Adipocyte (in vitro differentiated cells): ENCODE measurements around the gene KRT81.
"Not testable (repeated sequence)": the region's sequence is repeated elsewhere in the genome, so short reads cannot be mapped to it uniquely, and the experiment has no call there.

Source experiments
- DNase-seq: peaks from one replicate; pipeline ENCODE4 v3.0.0-alpha.2; 2015; ENCODE audit warnings: low read depth
- H3K27me3 ChIP-seq: replicated peaks from 2 replicates; pipeline ENCODE4 v1.7.0; 2013; ENCODE audit warnings: mild to moderate bottlenecking, low read length, moderate library complexity; ENCODE audit not compliant: control insufficient read depth, insufficient read depth
- H3K36me3 ChIP-seq: 2 replicates; pipeline ENCODE4 v1.7.0; 2013; ENCODE audit warnings: low read length, mild to moderate bottlenecking, moderate library complexity; ENCODE audit not compliant: control insufficient read depth, insufficient read depth, severe bottlenecking
- H3K4me1 ChIP-seq: 2 replicates; pipeline ENCODE4 v1.7.0; 2013; ENCODE audit warnings: mild to moderate bottlenecking, low read length, moderate library complexity; ENCODE audit not compliant: control insufficient read depth, insufficient read depth
- H3K4me3 ChIP-seq: 2 replicates; pipeline ENCODE4 v1.7.0; 2013; ENCODE audit warnings: mild to moderate bottlenecking, low read length, moderate library complexity
- H3K9ac ChIP-seq: 2 replicates; pipeline ENCODE4 v1.7.0; 2013; ENCODE audit warnings: mild to moderate bottlenecking, low read length, moderate library complexity
- H3K9me3 ChIP-seq: 2 replicates; pipeline ENCODE4 v1.7.0; 2013; ENCODE audit warnings: mild to moderate bottlenecking, low read length, moderate library complexity; ENCODE audit not compliant: control insufficient read depth

The KRT81 gene

DNA sequence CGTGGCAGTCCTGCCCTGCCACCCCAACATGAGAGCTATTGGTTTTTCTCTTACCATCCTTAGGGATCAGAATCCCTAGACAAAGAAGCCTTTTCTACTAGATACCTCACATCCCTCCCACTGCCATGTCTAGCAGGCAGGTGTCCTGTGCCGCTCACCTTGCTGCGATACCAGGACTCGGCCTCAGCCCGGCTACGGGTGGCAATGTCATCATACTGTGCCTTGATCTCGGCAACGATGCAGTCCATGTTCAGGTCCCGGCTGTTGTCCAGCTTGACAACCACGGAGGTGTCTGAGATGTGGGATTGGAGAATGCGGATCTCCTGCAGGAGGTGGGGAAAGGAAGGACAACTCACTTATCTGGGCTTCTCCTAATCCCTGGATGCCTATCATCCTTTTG is 25.4 kb upstream of the KRT81 start:
- H3K9me3 ChIP-seq, result no peaks in the 10 kb centered on the region
- H3K36me3 ChIP-seq, result no peaks in the 10 kb centered on the region
- no peak for DNase-seq
- H3K9ac ChIP-seq, result no peak overlapping the region
- H3K4me3 ChIP-seq, result no peak overlapping the region
- H3K27me3 ChIP-seq, result peaks cover 90% of the 10 kb centered on the region
- no peaks in the 10 kb centered on the region for H3K4me1 ChIP-seq

DNA sequence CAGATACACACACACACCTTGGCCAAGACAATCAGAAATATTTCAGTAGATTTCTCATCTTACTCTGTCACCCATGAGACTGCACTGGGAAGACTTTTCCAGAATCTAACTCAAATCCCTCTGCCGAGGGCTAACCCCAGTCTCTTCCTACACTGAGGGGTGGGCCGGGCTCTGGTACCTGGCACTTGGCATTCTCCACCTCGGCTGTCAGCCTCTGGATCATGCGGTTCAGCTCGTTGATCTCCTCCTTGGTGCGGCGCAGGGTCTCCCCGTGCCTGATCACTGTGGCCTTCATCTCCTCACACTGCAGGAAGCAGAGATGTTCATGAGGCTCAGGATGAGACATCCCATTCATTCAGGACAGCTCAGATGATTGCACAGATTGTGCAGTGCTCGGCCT is 25.0 kb upstream of the KRT81 start:
- Histone ChIP-seq H3K4me3 (no peak overlapping the region), H3K27me3 (peaks cover 90% of the 10 kb centered on the region), H3K36me3 (no peaks in the 10 kb centered on the region), H3K9me3 (no peaks in the 10 kb centered on the region), H3K4me1 (no peaks in the 10 kb centered on the region), H3K9ac (no peak overlapping the region)
- DNase-seq, result no peak

DNA sequence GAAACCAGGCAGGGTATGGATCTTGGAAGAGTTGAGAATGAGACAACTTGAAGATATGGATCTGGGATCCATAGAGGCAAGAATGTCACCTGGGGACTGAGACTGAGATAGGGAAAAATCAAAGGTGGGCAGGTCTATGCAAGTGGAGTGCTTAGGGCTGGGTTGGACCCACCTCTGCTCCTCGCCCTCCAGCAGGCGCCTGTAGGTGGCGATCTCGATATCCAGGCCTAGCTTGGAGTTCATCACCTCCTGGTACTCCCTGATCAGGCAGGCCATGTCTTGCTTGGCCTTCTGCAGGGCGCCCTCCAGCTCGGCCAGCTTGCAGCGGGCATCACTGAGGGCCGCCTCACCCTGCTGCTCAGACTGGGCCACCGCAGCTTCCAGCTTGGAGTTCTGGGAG is 24.4 kb upstream of the KRT81 start:
- not testable (repeated sequence) for DNase-seq, H3K4me1 ChIP-seq, H3K4me3 ChIP-seq, H3K9ac ChIP-seq, H3K9me3 ChIP-seq, H3K36me3 ChIP-seq
- H3K27me3 ChIP-seq, result peaks cover 89% of the 10 kb centered on the region

GRCh38 chr12:52314511-52314910 is 23.2 kb upstream of the KRT81 start:
- Histone ChIP-seq H3K4me1 (no peaks in the 10 kb centered on the region), H3K9me3 (no peaks in the 10 kb centered on the region), H3K36me3 (no peaks in the 10 kb centered on the region), H3K9ac (no peak overlapping the region), H3K27me3 (peaks cover 83% of the 10 kb centered on the region), H3K4me3 (no peak overlapping the region)
- no peak for DNase-seq

GRCh38 chr12:52313926-52314325 is 22.6 kb upstream of the KRT81 start:
- no peaks in the 10 kb centered on the region for H3K36me3 ChIP-seq
- no peak overlapping the region for H3K9ac ChIP-seq
- H3K27me3 ChIP-seq, result peaks cover 83% of the 10 kb centered on the region
- no peak overlapping the region for H3K4me3 ChIP-seq
- peaks cover 1% of the 10 kb centered on the region for H3K4me1 ChIP-seq
- no peaks in the 10 kb centered on the region for H3K9me3 ChIP-seq
- DNase-seq, result no peak

- no peak for DNase-seq
- H3K9ac ChIP-seq, result no peak overlapping the region
- no peaks in the 10 kb centered on the region for H3K9me3 ChIP-seq
Measured at GRCh38 chr12:52313461-52313860, 22.1 kb upstream of the KRT81 start.

DNA sequence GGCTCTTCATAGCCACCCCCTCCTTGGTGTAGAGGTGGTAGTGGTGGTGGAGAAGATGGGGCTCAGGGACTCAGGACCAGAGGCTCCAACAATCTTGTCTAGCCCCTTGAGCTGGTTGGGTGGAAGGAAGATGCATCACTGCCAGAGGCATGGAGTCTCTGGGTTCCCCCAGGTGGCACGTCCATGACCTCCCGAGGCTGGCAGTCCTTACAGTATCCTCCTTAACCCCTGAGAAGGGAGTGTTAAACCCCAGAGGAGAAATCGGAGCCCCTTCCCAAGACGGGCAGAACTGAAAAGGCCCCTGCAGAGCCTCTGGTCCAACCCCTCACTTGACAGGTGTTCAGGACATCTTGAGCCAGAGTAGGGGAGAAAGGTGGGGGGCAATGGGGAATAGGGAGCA is 20.8 kb upstream of the KRT81 start:
- peaks cover 77% of the 10 kb centered on the region for H3K27me3 ChIP-seq
- H3K9me3 ChIP-seq, result no peaks in the 10 kb centered on the region
- no peak for DNase-seq
- no peaks in the 10 kb centered on the region for H3K36me3 ChIP-seq
- no peak overlapping the region for H3K9ac ChIP-seq
- H3K4me3 ChIP-seq, result no peak overlapping the region
- peaks cover 5% of the 10 kb centered on the region for H3K4me1 ChIP-seq

More at GRCh38 chr12:52313461-52313860, 22.1 kb upstream of the KRT81 start:
- Histone ChIP-seq H3K36me3 (no peaks in the 10 kb centered on the region), H3K4me3 (no peak overlapping the region), H3K4me1 (peaks cover 5% of the 10 kb centered on the region), H3K27me3 (peaks cover 80% of the 10 kb centered on the region)

DNA sequence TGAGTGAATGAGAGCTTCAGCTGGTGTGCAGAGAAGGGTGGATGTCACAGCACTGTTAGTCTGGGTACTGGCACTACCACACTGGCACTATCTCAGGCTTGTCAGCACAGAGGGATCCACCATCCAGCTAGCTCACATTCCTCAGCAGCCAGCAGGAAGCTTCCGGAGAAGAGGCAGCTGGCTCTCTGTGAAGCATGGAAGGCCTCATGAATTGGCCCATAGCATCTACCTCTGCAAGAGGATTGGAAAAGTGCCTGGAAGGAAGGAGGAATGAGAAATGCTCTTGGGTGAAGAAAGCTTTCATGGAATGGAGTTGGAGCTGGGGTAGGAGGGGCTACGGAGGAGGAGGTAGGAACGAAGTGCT is 19.9 kb upstream of the KRT81 start:
- H3K9ac ChIP-seq, result no peak overlapping the region
- H3K4me1 ChIP-seq, result peaks cover 5% of the 10 kb centered on the region
- no peak overlapping the region for H3K4me3 ChIP-seq
- DNase-seq, result no peak
- H3K36me3 ChIP-seq, result no peaks in the 10 kb centered on the region
- H3K9me3 ChIP-seq, result no peaks in the 10 kb centered on the region
- H3K27me3 ChIP-seq, result peaks cover 77% of the 10 kb centered on the region

GRCh38 chr12:52310622-52311284 is 19.4 kb upstream of the KRT81 start:
- peaks cover 77% of the 10 kb centered on the region for H3K27me3 ChIP-seq
- H3K4me3 ChIP-seq, result no peak overlapping the region
- H3K9me3 ChIP-seq, result no peaks in the 10 kb centered on the region
- no peak overlapping the region for H3K9ac ChIP-seq
- DNase-seq, result no peak
- H3K4me1 ChIP-seq, result peaks cover 5% of the 10 kb centered on the region
- no peaks in the 10 kb centered on the region for H3K36me3 ChIP-seq

DNA sequence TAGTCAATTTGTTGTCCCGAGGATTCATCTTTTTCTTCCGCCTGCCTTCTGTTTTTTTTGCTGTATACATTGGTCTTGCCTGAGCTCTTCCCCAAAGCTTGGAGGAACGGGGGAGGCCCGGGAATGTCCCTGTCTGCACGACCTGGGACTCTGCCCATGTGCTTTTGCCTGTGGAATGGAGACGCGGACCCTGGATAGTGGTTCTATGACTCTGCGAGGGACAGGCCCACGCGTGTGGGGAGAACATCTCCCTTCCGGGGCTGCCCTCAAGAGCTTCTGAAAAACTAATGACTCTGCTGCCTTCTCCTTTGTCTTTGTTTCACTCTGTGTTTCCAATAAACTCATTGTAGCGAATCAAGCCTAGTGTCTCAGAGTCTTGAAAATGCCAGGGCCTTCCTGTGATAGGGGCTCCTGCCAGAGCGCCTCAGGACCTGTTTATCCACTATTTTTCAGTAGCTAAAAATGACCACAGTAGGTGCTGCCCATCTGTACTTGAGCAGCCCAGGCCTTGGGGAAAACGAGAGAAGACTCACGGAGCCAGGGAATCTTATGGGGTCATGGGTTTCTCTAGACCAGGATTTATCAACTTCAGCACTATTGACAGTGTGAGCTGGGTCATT is 17.6 kb upstream of the KRT81 start:
- peak overlapping the region; percentile 79 for H3K4me3 ChIP-seq
- H3K36me3 ChIP-seq, result no peaks in the 10 kb centered on the region
- H3K27me3 ChIP-seq, result peaks cover 60% of the 10 kb centered on the region
- no peak for DNase-seq
- H3K9ac ChIP-seq, result peak overlapping the region; percentile 59
- H3K9me3 ChIP-seq, result no peaks in the 10 kb centered on the region
- peaks cover 5% of the 10 kb centered on the region for H3K4me1 ChIP-seq

- peak; percentile 81 for DNase-seq
- H3K4me3 ChIP-seq, result peak overlapping the region; percentile 79
- peaks cover 56% of the 10 kb centered on the region for H3K27me3 ChIP-seq
- no peaks in the 10 kb centered on the region for H3K9me3 ChIP-seq
- H3K36me3 ChIP-seq, result no peaks in the 10 kb centered on the region
- H3K9ac ChIP-seq, result peak overlapping the region; percentile 59
- peaks cover 5% of the 10 kb centered on the region for H3K4me1 ChIP-seq
Measured at GRCh38 chr12:52307836-52308805, 16.8 kb upstream of the KRT81 start.
